Measurements from ENCODE around the gene C18orf63.
"Not testable (repeated sequence)": the region's sequence is repeated elsewhere in the genome, so short reads cannot be mapped to it uniquely, and the experiment has no call there.

The C18orf63 gene

DNA sequence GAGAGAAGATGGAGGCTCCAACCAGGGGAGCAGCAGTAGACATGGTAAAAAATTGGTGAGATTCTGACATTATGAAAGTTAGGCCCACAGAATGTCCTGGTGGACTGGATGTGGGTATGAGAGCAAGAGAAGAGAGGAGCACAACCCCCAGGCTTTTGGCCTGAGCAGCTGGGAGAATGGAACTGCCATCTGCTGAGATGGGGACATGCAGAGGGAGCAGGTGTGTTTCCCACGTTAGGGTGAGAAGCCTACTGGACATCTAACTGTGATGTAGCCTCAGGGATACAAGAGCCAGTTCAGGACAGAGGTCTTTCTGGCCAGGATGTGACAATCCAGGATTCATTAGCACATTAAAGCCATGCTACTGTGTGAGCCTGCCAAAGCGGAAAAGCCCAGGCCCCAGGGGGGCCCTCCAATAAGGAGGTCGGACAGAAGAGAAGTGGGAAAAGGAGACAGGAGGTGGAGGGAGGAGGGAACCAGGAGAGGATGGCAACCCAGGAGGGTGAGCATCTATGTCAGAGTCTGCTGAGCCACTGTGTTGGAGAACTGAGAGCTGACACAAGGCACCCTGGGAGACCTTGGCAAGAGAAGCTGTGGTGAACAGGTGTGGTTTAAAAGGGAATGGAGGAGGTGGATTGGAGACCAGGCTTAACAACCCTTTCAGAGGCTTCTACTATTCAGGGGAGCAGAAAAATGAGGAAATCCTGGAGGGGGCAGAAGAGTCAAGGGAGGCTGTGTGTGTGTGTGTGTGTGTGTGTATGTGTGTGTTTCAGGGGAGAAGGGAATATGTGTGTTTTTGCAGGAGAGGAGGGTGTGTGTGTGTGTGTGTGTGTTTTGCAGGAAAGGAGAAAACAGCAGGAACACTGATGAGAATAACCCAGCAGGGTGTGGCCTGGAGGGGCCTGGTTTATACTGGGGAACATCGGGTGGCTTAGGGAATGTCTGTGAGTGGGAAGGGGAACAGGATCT lies 34.3 kb upstream of the C18orf63 start:
- Histone ChIP-seq H3K27ac (ENCODE audit: low read length) (peak overlapping the region; percentile 46), H3K4me1 (ENCODE audit: control insufficient read depth, low read depth, low read length) (peaks cover 44% of the 10 kb centered on the region), H3K9ac (ENCODE audit: low read length) (peak overlapping the region; percentile 27)

GRCh38 chr18:74281980-74282754 lies 33.5 kb upstream of the C18orf63 start:
- H3K36me3 ChIP-seq (ENCODE audit: control insufficient read depth, low read depth, low read length) = no peaks in the 10 kb centered on the region
- peaks cover 44% of the 10 kb centered on the region for H3K4me1 ChIP-seq (ENCODE audit: control insufficient read depth, low read depth, low read length)
- peak overlapping the region; percentile 46 for H3K27ac ChIP-seq (ENCODE audit: low read length)

More for the DNA sequence above, 34.3 kb upstream of the C18orf63 start:
- no peaks in the 10 kb centered on the region for H3K27me3 ChIP-seq (ENCODE audit: control insufficient read depth, insufficient read depth, low read length)
- H3K9me3 ChIP-seq (ENCODE audit: control insufficient read depth, low read depth, low read length) = no peaks in the 10 kb centered on the region
- H3K4me3 ChIP-seq (ENCODE audit: low read length) = peak overlapping the region; percentile 26
- no peaks in the 10 kb centered on the region for H3K36me3 ChIP-seq (ENCODE audit: control insufficient read depth, low read depth, low read length)

DNA sequence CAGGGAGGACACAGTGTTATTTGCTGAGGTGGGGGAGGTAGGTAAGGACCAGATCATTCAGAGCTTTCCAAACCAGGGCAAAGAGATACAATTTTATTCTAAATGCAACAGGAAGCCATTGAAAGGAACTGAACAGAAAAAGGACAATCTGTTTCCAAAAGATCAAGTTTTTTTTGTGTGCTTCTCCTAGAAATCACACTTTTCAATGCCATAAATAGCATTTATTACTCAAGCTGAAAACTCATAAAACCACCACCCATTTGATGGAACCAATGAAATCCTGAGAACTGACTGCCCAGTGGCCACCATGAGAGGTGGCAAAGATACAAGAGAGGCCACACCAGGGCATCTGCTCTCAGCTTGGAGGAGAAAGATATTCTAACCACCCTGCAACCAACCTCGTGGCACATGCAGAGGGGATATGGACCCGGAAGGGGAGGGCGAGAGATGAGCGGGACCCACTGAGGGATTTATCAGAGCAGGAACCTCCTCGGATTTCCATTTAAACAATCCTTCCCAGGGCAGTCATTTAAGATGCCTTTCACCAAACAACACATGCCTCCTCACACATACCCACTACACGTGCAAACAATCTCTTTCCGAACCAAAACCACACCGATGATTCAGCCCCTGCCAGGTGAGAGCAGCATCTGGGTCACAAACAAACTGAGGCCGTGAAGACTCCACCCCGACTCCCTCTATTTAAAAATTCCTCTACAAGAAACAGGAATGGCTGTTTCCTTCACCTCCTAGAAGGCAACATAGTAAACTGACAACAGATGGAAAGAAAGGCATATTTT lies 32.7 kb upstream of the C18orf63 start:
- no peaks in the 10 kb centered on the region for H3K27me3 ChIP-seq (ENCODE audit: control insufficient read depth, insufficient read depth, low read length)
- no peaks in the 10 kb centered on the region for H3K9me3 ChIP-seq (ENCODE audit: control insufficient read depth, low read depth, low read length)
- peak overlapping the region; percentile 26 for H3K4me3 ChIP-seq (ENCODE audit: low read length)
- peak overlapping the region; percentile 46 for H3K27ac ChIP-seq (ENCODE audit: low read length)
- no peaks in the 10 kb centered on the region for H3K36me3 ChIP-seq (ENCODE audit: control insufficient read depth, low read depth, low read length)
- no peak overlapping the region for H3K9ac ChIP-seq (ENCODE audit: low read length)
- peaks cover 51% of the 10 kb centered on the region for H3K4me1 ChIP-seq (ENCODE audit: control insufficient read depth, low read depth, low read length)

More at GRCh38 chr18:74281980-74282754, 33.5 kb upstream of the C18orf63 start:
- Histone ChIP-seq H3K9ac (ENCODE audit: low read length) (peak overlapping the region; percentile 27), H3K27me3 (ENCODE audit: control insufficient read depth, insufficient read depth, low read length) (no peaks in the 10 kb centered on the region), H3K4me3 (ENCODE audit: low read length) (peak overlapping the region; percentile 26), H3K9me3 (ENCODE audit: control insufficient read depth, low read depth, low read length) (no peaks in the 10 kb centered on the region)

DNA sequence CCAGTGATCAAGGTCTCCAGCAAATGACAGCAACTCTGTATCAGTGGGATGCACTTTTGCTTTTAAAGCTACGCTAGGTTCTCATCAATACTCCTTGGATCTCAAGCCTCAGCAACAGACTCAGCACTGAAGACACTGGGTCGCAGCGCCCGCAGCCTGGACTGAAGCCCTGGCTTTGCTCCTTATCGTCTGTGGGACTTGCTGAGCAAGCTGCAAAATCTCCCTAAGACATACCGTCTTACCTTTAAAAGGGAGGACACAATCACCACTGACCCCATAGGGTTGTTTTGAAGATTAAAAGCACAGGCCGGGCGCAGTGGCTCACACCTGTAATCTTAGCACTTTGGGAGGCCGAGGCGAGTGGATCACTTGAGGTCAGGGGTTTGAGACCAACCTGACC lies 32.0 kb upstream of the C18orf63 start:
- H3K4me1 ChIP-seq (ENCODE audit: control insufficient read depth, low read depth, low read length) = peaks cover 57% of the 10 kb centered on the region

GRCh38 chr18:74284191-74284979 lies 31.3 kb upstream of the C18orf63 start:
- Histone ChIP-seq H3K27me3 (ENCODE audit: control insufficient read depth, insufficient read depth, low read length) (no peaks in the 10 kb centered on the region), H3K9me3 (ENCODE audit: control insufficient read depth, low read depth, low read length) (no peaks in the 10 kb centered on the region), H3K9ac (ENCODE audit: low read length) (no peak overlapping the region), H3K27ac (ENCODE audit: low read length) (no peak overlapping the region), H3K4me3 (ENCODE audit: low read length) (no peak overlapping the region), H3K4me1 (ENCODE audit: control insufficient read depth, low read depth, low read length) (peaks cover 61% of the 10 kb centered on the region), H3K36me3 (ENCODE audit: control insufficient read depth, low read depth, low read length) (no peaks in the 10 kb centered on the region)

More for the DNA sequence above, 32.0 kb upstream of the C18orf63 start:
- no peak overlapping the region for H3K27ac ChIP-seq (ENCODE audit: low read length)
- no peak overlapping the region for H3K4me3 ChIP-seq (ENCODE audit: low read length)
- H3K36me3 ChIP-seq (ENCODE audit: control insufficient read depth, low read depth, low read length) = no peaks in the 10 kb centered on the region
- H3K9me3 ChIP-seq (ENCODE audit: control insufficient read depth, low read depth, low read length) = no peaks in the 10 kb centered on the region
- H3K9ac ChIP-seq (ENCODE audit: low read length) = no peak overlapping the region
- no peaks in the 10 kb centered on the region for H3K27me3 ChIP-seq (ENCODE audit: control insufficient read depth, insufficient read depth, low read length)

DNA sequence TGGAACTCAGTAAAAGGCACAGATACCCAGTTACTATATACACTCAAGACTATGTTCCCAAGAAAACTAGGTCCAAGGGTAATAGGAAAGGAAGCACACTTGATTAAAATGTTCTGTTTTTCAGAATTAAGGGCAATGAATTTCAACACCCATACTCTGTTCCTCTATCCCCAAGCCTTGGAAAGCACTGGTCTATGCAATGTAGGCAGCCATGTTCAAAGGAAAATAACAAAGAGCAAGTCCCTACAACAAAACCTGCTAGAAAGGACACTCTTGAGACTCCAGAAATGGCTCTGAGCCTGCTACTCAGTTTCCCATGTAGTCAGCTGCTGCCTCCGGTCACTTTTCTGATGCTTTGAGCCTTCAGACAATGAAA lies 30.7 kb upstream of the C18orf63 start:
- Histone ChIP-seq H3K4me3 (ENCODE audit: low read length) (no peak overlapping the region), H3K4me1 (ENCODE audit: control insufficient read depth, low read depth, low read length) (peaks cover 61% of the 10 kb centered on the region), H3K27ac (ENCODE audit: low read length) (no peak overlapping the region), H3K9ac (ENCODE audit: low read length) (no peak overlapping the region), H3K9me3 (ENCODE audit: control insufficient read depth, low read depth, low read length) (no peaks in the 10 kb centered on the region), H3K27me3 (ENCODE audit: control insufficient read depth, insufficient read depth, low read length) (no peaks in the 10 kb centered on the region), H3K36me3 (ENCODE audit: control insufficient read depth, low read depth, low read length) (no peaks in the 10 kb centered on the region)

GRCh38 chr18:74285583-74285982 lies 30.1 kb upstream of the C18orf63 start:
- not testable (repeated sequence) for H3K9me3 ChIP-seq (ENCODE audit: control insufficient read depth, low read depth, low read length); H3K9ac ChIP-seq (ENCODE audit: low read length); H3K27me3 ChIP-seq (ENCODE audit: control insufficient read depth, insufficient read depth, low read length); H3K36me3 ChIP-seq (ENCODE audit: control insufficient read depth, low read depth, low read length); H3K27ac ChIP-seq (ENCODE audit: low read length); H3K4me3 ChIP-seq (ENCODE audit: low read length)
- peaks cover 62% of the 10 kb centered on the region for H3K4me1 ChIP-seq (ENCODE audit: control insufficient read depth, low read depth, low read length)

GRCh38 chr18:74286106-74286855 lies 29.4 kb upstream of the C18orf63 start:
- Histone ChIP-seq H3K27ac (ENCODE audit: low read length) (no peak overlapping the region), H3K4me1 (ENCODE audit: control insufficient read depth, low read depth, low read length) (peaks cover 59% of the 10 kb centered on the region), H3K9ac (ENCODE audit: low read length) (no peak overlapping the region), H3K36me3 (ENCODE audit: control insufficient read depth, low read depth, low read length) (no peaks in the 10 kb centered on the region), H3K4me3 (ENCODE audit: low read length) (no peak overlapping the region), H3K9me3 (ENCODE audit: control insufficient read depth, low read depth, low read length) (no peaks in the 10 kb centered on the region), H3K27me3 (ENCODE audit: control insufficient read depth, insufficient read depth, low read length) (no peaks in the 10 kb centered on the region)

DNA sequence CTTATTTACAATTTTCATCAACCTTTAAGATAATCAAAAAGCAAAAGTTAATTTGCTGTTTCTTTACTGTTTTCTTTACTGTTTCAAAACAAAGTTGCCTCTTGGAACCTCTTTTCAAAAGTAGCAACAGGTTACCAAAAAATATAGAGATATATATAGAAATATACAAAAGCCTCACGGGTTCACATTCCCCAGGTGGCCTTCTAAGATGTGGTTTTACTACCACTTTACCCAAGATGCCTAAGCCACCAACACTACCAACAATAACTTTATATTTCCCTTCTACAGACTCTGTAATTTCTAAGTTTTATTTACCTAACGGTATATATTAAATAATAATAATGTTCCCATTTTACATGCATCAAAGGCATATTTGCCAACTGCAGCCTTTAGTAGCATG lies 28.8 kb upstream of the C18orf63 start:
- H3K9ac ChIP-seq (ENCODE audit: low read length) = no peak overlapping the region
- H3K9me3 ChIP-seq (ENCODE audit: control insufficient read depth, low read depth, low read length) = no peaks in the 10 kb centered on the region
- H3K27ac ChIP-seq (ENCODE audit: low read length) = no peak overlapping the region
- no peaks in the 10 kb centered on the region for H3K27me3 ChIP-seq (ENCODE audit: control insufficient read depth, insufficient read depth, low read length)
- no peaks in the 10 kb centered on the region for H3K36me3 ChIP-seq (ENCODE audit: control insufficient read depth, low read depth, low read length)
- peaks cover 54% of the 10 kb centered on the region for H3K4me1 ChIP-seq (ENCODE audit: control insufficient read depth, low read depth, low read length)
- no peak overlapping the region for H3K4me3 ChIP-seq (ENCODE audit: low read length)

DNA sequence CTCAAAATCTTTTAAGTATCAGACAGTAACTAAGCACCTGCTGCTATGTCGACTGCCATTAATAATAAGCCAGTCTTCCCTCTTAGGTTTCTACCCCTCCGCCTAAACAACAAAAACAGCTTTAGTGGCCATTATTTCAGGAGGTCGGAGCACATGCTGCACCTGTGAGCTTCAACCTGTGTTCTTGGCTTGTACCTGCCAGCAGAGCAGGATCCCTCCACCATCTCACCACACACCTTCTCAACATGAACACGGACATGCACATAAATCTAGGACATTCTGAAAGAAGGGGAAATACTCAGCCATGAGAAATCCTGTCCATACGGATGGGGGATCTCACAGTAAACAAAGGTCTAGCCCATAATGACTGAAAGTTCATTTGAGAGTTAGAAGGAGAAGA lies 27.6 kb upstream of the C18orf63 start:
- no peak overlapping the region for H3K4me3 ChIP-seq (ENCODE audit: low read length)
- peaks cover 3% of the 10 kb centered on the region for H3K9me3 ChIP-seq (ENCODE audit: control insufficient read depth, low read depth, low read length)
- H3K27me3 ChIP-seq (ENCODE audit: control insufficient read depth, insufficient read depth, low read length) = no peaks in the 10 kb centered on the region
- H3K9ac ChIP-seq (ENCODE audit: low read length) = no peak overlapping the region
- H3K27ac ChIP-seq (ENCODE audit: low read length) = no peak overlapping the region
- no peaks in the 10 kb centered on the region for H3K36me3 ChIP-seq (ENCODE audit: control insufficient read depth, low read depth, low read length)
- peaks cover 42% of the 10 kb centered on the region for H3K4me1 ChIP-seq (ENCODE audit: control insufficient read depth, low read depth, low read length)

Measured in iPS-18a (cell line).